ENCODE results near the gene DTX3. TPM values are rescaled to one million over a fixed set of nuclear protein-coding genes. Genes with fewer than 3 reads are reported as not detected.

The DTX3 gene
- total RNA-seq, 1 donor from 2014 or later: 88.3 TPM

DNA sequence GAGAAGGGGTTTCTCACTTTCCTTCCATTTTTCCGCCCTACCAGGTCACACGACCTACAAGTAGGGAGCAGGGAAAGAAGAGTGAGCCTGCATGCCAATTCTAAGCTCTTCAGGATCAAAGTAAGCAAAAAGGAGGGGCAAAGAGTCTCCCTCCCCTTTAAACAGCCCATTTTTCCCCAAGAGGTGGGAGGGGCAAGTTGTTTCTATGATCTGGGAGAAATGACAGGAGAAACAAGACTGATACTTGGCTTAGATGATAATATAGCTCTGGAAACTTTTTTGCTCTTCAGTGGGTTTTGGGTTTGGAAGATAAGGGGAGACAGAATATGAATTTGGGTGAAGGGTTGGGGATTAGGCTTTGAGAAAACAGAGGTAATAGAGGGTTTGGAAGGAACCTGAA is 1.8 kb downstream of the DTX3 start:
- H3K9me3 Mint-ChIP-seq: no peaks in the 10 kb centered on the region
- H3K27me3 Mint-ChIP-seq (ENCODE audit: low read depth): no peaks in the 10 kb centered on the region
- DNase-seq (ENCODE audit: low spot score in 2 of 2, unreplicated experiment in 2 of 2): no peak
- H3K4me3 Mint-ChIP-seq: peak overlapping the region; percentile 85
- H3K4me1 Mint-ChIP-seq: peaks cover 38% of the 10 kb centered on the region
- TF ChIP-seq, protein P1, sequence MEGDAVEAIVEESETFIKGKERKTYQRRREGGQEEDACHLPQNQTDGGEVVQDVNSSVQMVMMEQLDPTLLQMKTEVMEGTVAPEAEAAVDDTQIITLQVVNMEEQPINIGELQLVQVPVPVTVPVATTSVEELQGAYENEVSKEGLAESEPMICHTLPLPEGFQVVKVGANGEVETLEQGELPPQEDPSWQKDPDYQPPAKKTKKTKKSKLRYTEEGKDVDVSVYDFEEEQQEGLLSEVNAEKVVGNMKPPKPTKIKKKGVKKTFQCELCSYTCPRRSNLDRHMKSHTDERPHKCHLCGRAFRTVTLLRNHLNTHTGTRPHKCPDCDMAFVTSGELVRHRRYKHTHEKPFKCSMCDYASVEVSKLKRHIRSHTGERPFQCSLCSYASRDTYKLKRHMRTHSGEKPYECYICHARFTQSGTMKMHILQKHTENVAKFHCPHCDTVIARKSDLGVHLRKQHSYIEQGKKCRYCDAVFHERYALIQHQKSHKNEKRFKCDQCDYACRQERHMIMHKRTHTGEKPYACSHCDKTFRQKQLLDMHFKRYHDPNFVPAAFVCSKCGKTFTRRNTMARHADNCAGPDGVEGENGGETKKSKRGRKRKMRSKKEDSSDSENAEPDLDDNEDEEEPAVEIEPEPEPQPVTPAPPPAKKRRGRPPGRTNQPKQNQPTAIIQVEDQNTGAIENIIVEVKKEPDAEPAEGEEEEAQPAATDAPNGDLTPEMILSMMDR (IDR thresholded peaks at IDR 0.05; ENCODE audit: unreplicated experiment): no peak
- H3K27ac Mint-ChIP-seq: peak overlapping the region; percentile 69
- peaks cover 23% of the 10 kb centered on the region for H3K36me3 Mint-ChIP-seq

DNA sequence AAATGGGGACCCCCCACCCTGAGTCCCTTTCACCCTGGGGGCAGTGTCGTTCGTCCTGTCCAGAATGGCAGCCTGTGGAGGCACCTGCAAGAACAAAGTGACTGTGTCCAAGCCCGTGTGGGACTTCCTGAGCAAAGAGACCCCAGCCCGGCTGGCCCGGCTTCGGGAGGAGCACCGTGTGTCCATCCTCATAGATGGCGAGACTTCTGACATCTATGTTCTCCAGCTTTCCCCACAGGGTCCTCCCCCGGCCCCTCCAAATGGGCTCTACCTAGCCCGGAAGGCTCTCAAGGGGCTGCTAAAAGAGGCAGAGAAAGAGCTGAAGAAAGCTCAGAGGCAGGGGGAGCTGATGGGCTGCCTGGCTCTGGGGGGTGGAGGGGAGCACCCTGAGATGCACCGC is 2.2 kb downstream of the DTX3 start:
- Mint-ChIP-seq H3K4me3 (no peak overlapping the region), H3K9me3 (no peaks in the 10 kb centered on the region), H3K27ac (no peak overlapping the region), H3K36me3 (peaks cover 18% of the 10 kb centered on the region), H3K27me3 (ENCODE audit: low read depth) (no peaks in the 10 kb centered on the region), H3K4me1 (peaks cover 38% of the 10 kb centered on the region)
- no peak for DNase-seq (ENCODE audit: low spot score in 2 of 2, unreplicated experiment in 2 of 2)
- TF ChIP-seq, protein P1 (IDR thresholded peaks at IDR 0.05; ENCODE audit: unreplicated experiment): no peak

DNA sequence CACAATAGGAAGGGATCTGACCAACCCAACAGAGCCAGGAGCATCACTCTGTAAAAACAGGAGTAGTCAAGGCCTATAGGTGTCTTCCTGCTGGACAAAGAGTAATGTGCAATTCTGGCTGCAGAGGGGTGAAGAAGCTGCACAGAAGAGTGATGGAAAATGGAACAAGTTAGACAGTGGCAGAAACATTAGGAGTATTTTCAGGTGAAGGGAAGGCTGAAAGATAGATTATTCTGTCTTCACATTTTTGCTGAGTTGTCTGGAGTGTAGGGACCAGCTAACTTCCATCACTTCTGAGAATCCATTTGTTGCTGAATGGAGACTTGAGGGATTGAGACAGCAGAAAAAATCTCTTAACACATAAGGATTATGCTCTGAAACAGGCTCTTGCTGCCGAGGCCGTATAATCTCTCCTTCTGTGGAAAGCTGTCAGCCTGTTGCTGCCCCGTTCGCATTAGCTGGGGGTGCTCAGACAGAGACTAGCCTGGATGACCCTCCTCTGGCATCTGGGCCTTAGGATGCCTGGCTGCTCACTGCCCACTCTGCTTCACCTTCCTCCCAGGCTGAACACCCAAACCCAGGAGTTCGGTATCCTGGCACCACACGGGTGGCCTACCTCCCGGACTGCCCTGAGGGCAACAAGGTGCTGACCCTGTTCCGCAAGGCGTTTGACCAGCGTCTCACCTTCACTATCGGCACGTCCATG is 3.5 kb downstream of the DTX3 start:
- H3K27me3 Mint-ChIP-seq (ENCODE audit: low read depth): no peaks in the 10 kb centered on the region
- no peaks in the 10 kb centered on the region for H3K9me3 Mint-ChIP-seq
- H3K27ac Mint-ChIP-seq: no peak overlapping the region
- TF ChIP-seq, protein P1 (IDR thresholded peaks at IDR 0.05; ENCODE audit: unreplicated experiment): no peak
- no peak for DNase-seq (ENCODE audit: low spot score in 2 of 2, unreplicated experiment in 2 of 2)
- H3K4me1 Mint-ChIP-seq: peaks cover 46% of the 10 kb centered on the region
- H3K4me3 Mint-ChIP-seq: no peak overlapping the region
- H3K36me3 Mint-ChIP-seq: peaks cover 14% of the 10 kb centered on the region

DNA sequence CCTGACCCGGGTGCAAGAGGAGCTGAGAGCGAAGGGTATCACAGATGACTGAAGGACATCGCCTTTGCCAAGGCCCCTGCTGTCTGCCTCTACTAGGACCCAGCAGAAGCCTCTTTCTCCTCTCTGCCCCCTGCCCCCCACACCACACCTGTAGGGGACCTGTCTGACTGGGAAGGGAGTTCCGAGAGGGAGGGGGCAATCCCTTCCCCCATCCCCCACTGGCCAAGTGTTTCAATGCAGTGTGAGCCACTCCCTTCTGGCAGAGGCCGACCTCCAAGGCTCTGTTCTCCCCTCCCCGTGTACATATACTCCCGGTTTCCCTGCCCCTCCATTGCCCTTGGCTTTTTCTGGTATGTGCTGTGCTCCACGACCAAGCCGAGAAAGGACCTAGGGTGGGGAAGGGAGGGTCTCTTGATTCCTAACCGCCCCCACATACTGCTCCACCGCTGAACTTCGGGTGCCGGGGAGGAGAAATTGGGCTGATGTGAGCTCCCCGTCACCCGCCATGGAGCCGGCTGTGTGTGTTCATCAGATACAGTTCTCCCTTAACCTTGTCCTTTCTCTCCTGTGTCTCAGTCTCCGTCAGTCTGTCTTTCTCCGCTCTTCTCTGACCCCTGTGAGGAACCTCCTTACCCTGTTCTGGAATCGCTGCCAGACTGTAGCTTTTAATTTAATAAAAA is 4.6 kb downstream of the DTX3 start:
- Mint-ChIP-seq H3K4me1 (peaks cover 36% of the 10 kb centered on the region), H3K27ac (peak overlapping the region; percentile 76), H3K36me3 (peaks cover 20% of the 10 kb centered on the region), H3K4me3 (peak overlapping the region; percentile 38), H3K9me3 (no peaks in the 10 kb centered on the region), H3K27me3 (ENCODE audit: low read depth) (no peaks in the 10 kb centered on the region)
- TF ChIP-seq, protein P1 (IDR thresholded peaks at IDR 0.05; ENCODE audit: unreplicated experiment): no peak
- DNase-seq (ENCODE audit: low spot score in 2 of 2, unreplicated experiment in 2 of 2): no peak

DNA sequence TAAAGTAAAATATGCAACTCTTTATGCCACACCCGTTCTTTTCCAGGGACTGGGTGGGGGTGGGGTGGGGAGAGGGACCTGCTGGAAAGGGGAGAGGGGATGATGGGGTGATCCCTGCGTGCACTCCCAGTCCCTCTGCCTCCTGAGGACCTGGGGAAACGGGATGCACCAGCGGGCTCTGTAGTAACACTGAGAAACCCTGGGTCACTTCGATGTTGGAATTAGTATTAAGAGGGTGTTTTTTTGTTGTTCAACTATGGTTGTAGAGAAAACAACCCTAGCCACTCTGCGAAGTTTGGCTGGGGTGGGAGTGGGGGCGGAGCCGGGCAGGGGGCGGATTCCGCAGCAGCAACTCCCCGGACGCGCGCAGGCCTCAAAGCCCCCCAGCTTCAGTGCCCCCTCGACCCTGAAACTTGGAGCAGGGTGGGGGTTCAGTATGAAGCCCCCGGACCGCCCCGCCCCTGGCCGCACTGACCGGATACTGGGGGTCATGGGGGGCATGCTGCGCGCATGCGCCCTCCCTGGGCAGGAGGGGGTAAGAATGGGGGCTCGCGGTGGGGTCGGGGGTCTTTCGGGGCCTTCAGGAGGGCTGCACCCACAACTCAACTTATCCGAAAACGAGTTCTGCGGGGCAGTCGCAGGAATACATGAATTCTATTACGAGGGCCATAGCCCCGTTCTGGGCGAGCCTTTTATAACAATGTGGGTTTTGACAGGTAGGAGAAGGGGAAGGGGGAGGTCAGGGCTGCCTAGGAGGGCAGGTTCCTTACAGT is 5.3 kb downstream of the DTX3 start:
- Mint-ChIP-seq H3K27me3 (ENCODE audit: low read depth) (no peaks in the 10 kb centered on the region), H3K4me3 (peak overlapping the region; percentile 77), H3K9me3 (no peaks in the 10 kb centered on the region), H3K27ac (peak overlapping the region; percentile 22), H3K36me3 (peaks cover 26% of the 10 kb centered on the region), H3K4me1 (peaks cover 36% of the 10 kb centered on the region)
- DNase-seq (ENCODE audit: low spot score in 2 of 2, unreplicated experiment in 2 of 2): no peak
- TF ChIP-seq, protein P1 (IDR thresholded peaks at IDR 0.05; ENCODE audit: unreplicated experiment): no peak

Measured in mesothelial cell of epicardium (in vitro differentiated cells).